HepG2 (cell line): Measurements from ENCODE around the gene GNAI2. TPM values are rescaled to one million over a fixed set of nuclear protein-coding genes. Genes with fewer than 3 reads are reported as not detected.

Experiments used
- BRD4 ChIP-seq: sonication (generic); formaldehyde crosslinking; IDR thresholded peaks from 2 replicates; pipeline ENCODE4 v1.4.0; 2020; ENCODE audit warnings: missing genetic modification reagents
- IRX3 ChIP-seq: sonication (generic); formaldehyde crosslinking; IDR thresholded peaks from 2 replicates; pipeline ENCODE4 v1.8.1; 2023; ENCODE audit warnings: mild to moderate bottlenecking, low read depth, missing genetic modification reagents, borderline replicate concordance
- MATR3 ChIP-seq: sonication (generic); formaldehyde crosslinking; IDR thresholded peaks from 2 replicates; pipeline ENCODE4 v1.4.0; 2020; ENCODE audit warnings: missing genetic modification reagents
- MNT ChIP-seq: fragments of 450-650 bp; IDR thresholded peaks from 2 replicates; pipeline ENCODE4 v1.6.1; 2016
- NFIC ChIP-seq: IDR thresholded peaks from 2 replicates; pipeline ENCODE4 v1.6.1; 2012; ENCODE audit warnings: mild to moderate bottlenecking, low read length, inconsistent platforms
- NFKB2 ChIP-seq: sonication (generic); formaldehyde crosslinking; IDR thresholded peaks from 2 replicates; pipeline ENCODE4 v1.4.0; 2020; ENCODE audit warnings: missing genetic modification reagents, borderline replicate concordance
- NR1H2 ChIP-seq: sonication (generic); formaldehyde crosslinking; IDR thresholded peaks from 2 replicates; pipeline ENCODE4 v1.8.1; 2022; ENCODE audit warnings: low read depth, missing genetic modification reagents, borderline replicate concordance
- NR2F2 ChIP-seq: IDR thresholded peaks from 2 replicates; pipeline ENCODE4 v1.6.1; 2012; ENCODE audit warnings: low read depth, inconsistent platforms, borderline replicate concordance
- PAF1 ChIP-seq: IDR thresholded peaks from 2 replicates; pipeline ENCODE4 v1.6.1; 2016; ENCODE audit warnings: missing genetic modification reagents, missing compliant biosample characterization
- TEAD3 ChIP-seq: optimal IDR thresholded peaks from 2 replicates; pipeline ENCODE3; 2016; ENCODE audit warnings: borderline replicate concordance
- TERF1 ChIP-seq: sonication (generic); formaldehyde crosslinking; IDR thresholded peaks from 2 replicates; pipeline ENCODE4 v1.8.0; 2022; ENCODE audit warnings: mild to moderate bottlenecking, missing genetic modification reagents, moderate library complexity
- THYN1 ChIP-seq: sonication (generic); formaldehyde crosslinking; IDR thresholded peaks from 2 replicates; pipeline ENCODE4 v1.8.1; 2023; ENCODE audit warnings: low read depth, mild to moderate bottlenecking, moderate library complexity, missing genetic modification reagents, borderline replicate concordance
- TRIM22 ChIP-seq: fragments of 450-650 bp; IDR thresholded peaks from 2 replicates; pipeline ENCODE4 v1.6.1; 2017
- ZBTB26 ChIP-seq: IDR thresholded peaks from 2 replicates; pipeline ENCODE4 v1.6.1; 2016; ENCODE audit warnings: missing compliant biosample characterization, missing genetic modification reagents, borderline replicate concordance
- ZBTB43 ChIP-seq: sonication (generic); formaldehyde crosslinking; conservative IDR thresholded peaks from 2 replicates; pipeline ENCODE4 v1.4.0; 2020; ENCODE audit warnings: missing genetic modification reagents
- ZC3H13 ChIP-seq: sonication (generic); formaldehyde crosslinking; IDR thresholded peaks from 2 replicates; pipeline ENCODE4 v1.8.1; 2023; ENCODE audit warnings: mild to moderate bottlenecking, missing genetic modification reagents, moderate library complexity
- ZMYM2 ChIP-seq: sonication (generic); formaldehyde crosslinking; IDR thresholded peaks from 2 replicates; pipeline ENCODE4 v1.8.0; 2022; ENCODE audit warnings: mild to moderate bottlenecking, missing genetic modification reagents
- ZNF138 ChIP-seq: sonication (generic); formaldehyde crosslinking; IDR thresholded peaks from 2 replicates; pipeline ENCODE4 v1.5.0; 2020; ENCODE audit warnings: mild to moderate bottlenecking, low read depth, missing genetic modification reagents
- ZNF260 ChIP-seq: sonication (generic); formaldehyde crosslinking; IDR thresholded peaks from 2 replicates; pipeline ENCODE4 v1.4.0; 2020; ENCODE audit warnings: missing genetic modification reagents, low read depth, mild to moderate bottlenecking, borderline replicate concordance
- ZNF335 ChIP-seq: sonication (generic); formaldehyde crosslinking; IDR thresholded peaks from 2 replicates; pipeline ENCODE4 v1.4.0; 2020; ENCODE audit warnings: missing genetic modification reagents
- ZNF550 ChIP-seq: sonication (generic); formaldehyde crosslinking; IDR thresholded peaks from 2 replicates; pipeline ENCODE4 v1.4.0; 2020; ENCODE audit warnings: mild to moderate bottlenecking, missing genetic modification reagents, borderline replicate concordance
- ZSCAN21 ChIP-seq: sonication (generic); formaldehyde crosslinking; IDR thresholded peaks from 2 replicates; pipeline ENCODE4 v1.8.0; 2022; ENCODE audit warnings: mild to moderate bottlenecking, missing genetic modification reagents, moderate library complexity, borderline replicate concordance
- polyA plus RNA-seq, 8 experiments: library from polyadenylated mRNA; depleted of rRNA in 3 of 8; stranded (reverse) in 7 of 8; unstranded in 1 of 8; fragments of >200 nt; fragmentation: Illumina TruSeq in 4 of 8; extraction: Trizol in 4 of 8; gene quantifications; 2 replicates each; pipeline versions ENCODE4 v1.2.1 to v1.2.3, GENCODE V29; 2011 to 2016; ENCODE audit warnings: low read depth in 4 of 8, missing spikeins in 1 of 8, mixed read lengths in 1 of 8; ENCODE audit not compliant: insufficient read depth in 1 of 8
- total RNA-seq, 5 experiments: library from RNA; depleted of rRNA; stranded (reverse); fragments of >200 nt; fragmentation: Illumina TruSeq; extraction: Trizol; gene quantifications; 2 replicates each; pipeline ENCODE4 v1.2.3, GENCODE V29; 2016; ENCODE audit warnings: low read depth in 1 of 5

Gene GNAI2
- total and polyA plus RNA-seq, 2 of the 13 experiments (the other 11 are each of a cell fraction or from before 2014, with no cell fraction given) = 51.1 to 66.2 TPM

- TF ChIP-seq ZBTB43 (CRISPR knock-in tag) = peak; percentile 65; the same call in 1 of the 2 replicates
- TF ChIP-seq ZC3H13 (CRISPR knock-in tag) = 0 out of 2 replicates have a peak, but pooled peaks have one; percentile 3
- no peak for TF ChIP-seq ZNF335 (CRISPR knock-in tag)
- no peak for TF ChIP-seq TEAD3
- no peak for TF ChIP-seq TRIM22
- no peak for TF ChIP-seq MATR3
- TF ChIP-seq BRD4 = no peak
- TF ChIP-seq NR1H2 = no peak
- TF ChIP-seq IRX3 (CRISPR knock-in tag) = no peak
- no peak for TF ChIP-seq ZMYM2 (CRISPR knock-in tag)
- no peak for TF ChIP-seq ZSCAN21
- TF ChIP-seq NR2F2 = no peak
- peak; percentile 87 for TF ChIP-seq MNT
- no peak for TF ChIP-seq PAF1 (CRISPR knock-in tag)
- TF ChIP-seq NFKB2 (CRISPR knock-in tag) = no peak
- no peak for TF ChIP-seq ZNF138 (CRISPR knock-in tag)
- no peak for TF ChIP-seq ZNF550 (CRISPR knock-in tag)
- no peak for TF ChIP-seq THYN1 (CRISPR knock-in tag)
- TF ChIP-seq NFIC = no peak
- no peak for TF ChIP-seq ZNF260 (CRISPR knock-in tag)
- TF ChIP-seq ZBTB26 = 0 out of 2 replicates have a peak, but pooled peaks have one; percentile 11
- no peak for TF ChIP-seq TERF1
Observed at GRCh38 chr3:50268276-50268675, 32.3 kb downstream of the GNAI2 start (continued).
